SK-N-SH treated with all-trans-retinoic acid at 6 μM for 48 hours (cell line): ENCODE measurements around the gene THRB.

Experiments used
- ARNTL ChIP-seq: fragments of 450-650 bp; formaldehyde crosslinking; IDR thresholded peaks from 2 replicates; pipeline ENCODE4 v1.5.0; 2020; ENCODE audit warnings: low read depth, mild to moderate bottlenecking, moderate library complexity, borderline replicate concordance
- CREB5 ChIP-seq: fragments of 250-450 bp; sonication (Bioruptor Pico); IDR thresholded peaks from 2 replicates; pipeline ENCODE4 v1.5.1; 2020; ENCODE audit warnings: low read depth, mild to moderate bottlenecking, moderate library complexity
- RARB ChIP-seq: fragments of 250-450 bp; sonication (Bioruptor Pico); IDR thresholded peaks from 2 replicates; pipeline ENCODE4 v1.8.0; 2021; ENCODE audit warnings: mild to moderate bottlenecking, moderate library complexity
- TCF4 ChIP-seq: fragments of 250-450 bp; sonication (Bioruptor Pico); IDR thresholded peaks from 2 replicates; pipeline ENCODE4 v1.8.0; 2021; ENCODE audit warnings: mild to moderate bottlenecking, moderate library complexity, borderline replicate concordance

GRCh38 chr3:24199775-24200247, 294.8 kb downstream of the THRB start:
- 0 out of 2 replicates have a peak, but pooled peaks have one; percentile 19 for TF ChIP-seq CREB5 (CRISPR knock-in tag)
- TF ChIP-seq RARB, result no peak
- TF ChIP-seq TCF4 (CRISPR knock-in tag), result peak; percentile 61
- no peak for TF ChIP-seq ARNTL (CRISPR knock-in tag)
